GM23248 (cell line): ENCODE results near the gene MAFG.

Experiments
- EZH2 ChIP-seq: fragments of 200-600 bp; sonication (generic); IDR thresholded peaks from 2 replicates; pipeline ENCODE4 v1.6.1; 2018; ENCODE audit warnings: antibody characterized with exemption, mild to moderate bottlenecking; ENCODE audit not compliant: insufficient read depth, poor library complexity, severe bottlenecking
- EZH2phosphoT487 ChIP-seq: fragments of 200-600 bp; sonication (generic); IDR thresholded peaks from 2 replicates; pipeline ENCODE4 v1.6.1; 2018; ENCODE audit warnings: antibody characterized with exemption, moderate library complexity, mild to moderate bottlenecking, low read depth; ENCODE audit not compliant: insufficient read depth

DNA sequence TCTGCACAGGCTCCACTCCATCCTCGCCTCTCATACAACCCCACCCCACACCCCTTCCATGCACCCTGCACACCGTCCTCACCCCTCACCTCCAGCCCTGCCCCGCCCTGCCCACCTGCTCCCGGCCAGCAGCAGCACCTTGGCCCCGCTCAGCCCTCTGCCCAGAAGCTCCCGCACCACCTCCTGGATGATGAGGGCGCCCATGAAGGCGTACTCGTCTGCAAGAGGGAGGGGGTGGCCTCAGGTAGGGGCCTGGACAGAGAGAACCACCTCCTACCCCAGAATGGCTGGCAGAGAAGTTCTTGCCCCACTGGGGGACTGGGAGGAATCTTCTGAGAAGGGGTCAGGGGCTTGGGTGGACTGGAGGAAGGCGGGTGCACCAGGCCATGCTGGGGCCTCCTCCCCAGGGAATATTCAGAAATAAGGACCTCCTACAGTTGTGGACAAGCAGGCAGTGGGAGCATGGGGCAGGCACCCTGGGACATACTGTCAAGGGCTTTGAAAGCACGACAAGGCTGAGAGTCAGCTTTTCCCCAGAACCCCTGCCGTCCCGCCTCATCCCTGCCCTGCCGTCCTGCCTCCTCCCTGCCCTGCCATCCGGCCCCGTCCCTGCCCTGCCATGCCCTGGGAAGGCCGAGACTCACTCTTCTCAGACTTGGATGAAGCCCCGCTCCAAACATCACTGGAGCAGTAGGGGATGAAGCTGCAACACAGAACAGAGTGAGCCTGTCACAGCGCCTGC lies 30.3 kb upstream of the MAFG start:
- TF ChIP-seq EZH2 (no peak), EZH2phosphoT487 (no peak)
